GM18520 (cell line): ENCODE measurements around the gene FAM83G.

Experiments used
- ATAC-seq: cut with Tn5 transposase; IDR thresholded peaks from one replicate; pipeline ENCODE4 v1.9.1; 2021; ENCODE audit not compliant: unreplicated experiment

Gene FAM83G

DNA sequence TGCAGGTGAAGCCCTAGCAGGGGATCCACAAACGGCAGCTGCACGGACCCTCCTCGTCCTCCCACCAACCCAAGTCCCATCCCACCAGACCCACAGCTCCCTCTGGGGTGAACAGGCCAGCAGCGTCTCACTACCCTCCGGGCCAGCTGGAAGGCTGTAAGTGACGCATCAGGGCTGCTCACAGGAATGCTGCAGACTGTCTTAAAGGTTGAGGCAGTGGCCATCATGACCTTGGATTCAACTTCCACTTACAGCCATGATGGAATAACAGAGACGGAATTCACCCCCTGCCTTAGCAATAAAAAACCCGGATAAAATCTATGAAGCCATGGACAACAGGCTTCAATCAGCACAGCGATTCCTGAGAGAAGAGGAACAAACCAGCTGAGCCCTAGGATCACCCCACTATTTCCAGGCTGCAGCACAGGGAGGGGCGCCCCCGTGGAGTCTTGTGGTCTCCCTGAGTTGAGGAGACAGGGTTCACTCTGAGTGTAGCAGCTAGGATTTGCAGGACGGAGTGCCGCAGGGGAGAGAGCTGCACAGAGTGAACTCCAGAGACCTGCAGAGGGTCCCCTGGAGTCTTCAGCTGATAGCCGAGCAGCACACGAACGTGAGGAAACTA lies 10.5 kb downstream of the FAM83G start:
- no peak for ATAC-seq

DNA sequence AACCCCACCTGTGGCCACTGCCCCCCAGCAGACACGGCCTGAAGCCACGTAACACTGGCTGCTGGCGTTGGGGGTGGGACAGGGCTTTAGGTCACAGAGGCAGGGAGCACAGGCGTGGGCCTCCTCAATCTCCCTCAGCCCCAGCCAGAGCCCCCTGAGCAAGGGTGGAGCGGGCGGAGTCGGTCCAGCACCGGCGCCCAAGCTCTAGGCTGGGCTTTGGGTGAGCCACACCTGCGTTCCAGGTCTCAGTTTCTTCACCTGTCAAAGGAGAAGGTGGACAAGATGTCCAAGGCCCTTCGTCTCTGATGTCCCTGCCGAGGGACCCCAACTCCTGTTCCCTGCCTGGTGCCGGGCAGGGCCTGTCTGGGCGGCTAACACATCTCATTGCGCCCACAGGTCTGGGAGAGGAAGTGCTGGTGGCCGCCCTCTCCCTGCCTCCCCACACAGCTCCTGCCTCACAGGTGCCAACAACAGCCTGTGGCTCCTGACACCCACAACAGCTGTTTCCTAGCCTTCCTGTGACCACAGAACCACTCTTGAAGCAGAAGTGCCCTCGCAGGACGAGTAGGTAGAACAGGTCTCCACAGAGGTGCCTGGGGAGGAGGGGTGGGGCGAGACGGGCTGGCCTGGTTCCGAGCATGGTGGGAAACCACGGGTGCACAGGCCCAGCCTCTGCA lies 12.0 kb downstream of the FAM83G start:
- ATAC-seq = no peak

- no peak for ATAC-seq
Measured at GRCh38 chr17:18991531-18992315, 12.8 kb downstream of the FAM83G start.

- ATAC-seq = no peak
Measured at GRCh38 chr17:18990331-18990730, 14.2 kb downstream of the FAM83G start.

DNA sequence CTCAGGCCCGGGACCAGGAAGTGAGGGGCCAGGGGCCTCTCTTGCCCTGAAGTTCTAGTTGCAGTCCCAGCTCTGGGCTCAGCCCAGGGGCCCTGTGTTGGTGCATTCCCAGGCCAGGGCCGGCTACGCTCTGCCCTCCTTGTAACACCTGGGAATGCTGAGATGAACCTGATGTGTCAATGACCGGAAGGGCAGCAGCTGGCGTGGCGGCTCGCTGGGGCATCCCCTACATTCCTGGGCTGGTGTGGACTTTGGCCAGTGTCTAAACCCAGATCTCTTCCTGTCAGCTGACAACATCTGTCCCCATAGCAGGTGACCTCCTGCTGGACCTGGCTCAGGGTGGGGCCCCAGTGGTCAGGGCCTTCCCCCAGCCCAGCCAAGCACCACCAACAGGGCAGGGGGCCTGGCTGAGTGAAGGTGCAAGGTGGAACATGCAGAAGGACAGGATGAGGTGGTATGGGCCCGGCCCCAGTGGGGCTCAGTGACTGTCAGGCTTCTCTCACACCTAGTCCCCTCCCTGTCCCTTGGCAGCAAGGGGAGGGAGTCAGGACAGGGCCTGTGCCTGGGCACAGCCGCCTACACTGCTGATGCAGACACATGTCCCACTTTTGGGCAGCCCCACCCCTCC lies 15.9 kb downstream of the FAM83G start:
- no peak for ATAC-seq

DNA sequence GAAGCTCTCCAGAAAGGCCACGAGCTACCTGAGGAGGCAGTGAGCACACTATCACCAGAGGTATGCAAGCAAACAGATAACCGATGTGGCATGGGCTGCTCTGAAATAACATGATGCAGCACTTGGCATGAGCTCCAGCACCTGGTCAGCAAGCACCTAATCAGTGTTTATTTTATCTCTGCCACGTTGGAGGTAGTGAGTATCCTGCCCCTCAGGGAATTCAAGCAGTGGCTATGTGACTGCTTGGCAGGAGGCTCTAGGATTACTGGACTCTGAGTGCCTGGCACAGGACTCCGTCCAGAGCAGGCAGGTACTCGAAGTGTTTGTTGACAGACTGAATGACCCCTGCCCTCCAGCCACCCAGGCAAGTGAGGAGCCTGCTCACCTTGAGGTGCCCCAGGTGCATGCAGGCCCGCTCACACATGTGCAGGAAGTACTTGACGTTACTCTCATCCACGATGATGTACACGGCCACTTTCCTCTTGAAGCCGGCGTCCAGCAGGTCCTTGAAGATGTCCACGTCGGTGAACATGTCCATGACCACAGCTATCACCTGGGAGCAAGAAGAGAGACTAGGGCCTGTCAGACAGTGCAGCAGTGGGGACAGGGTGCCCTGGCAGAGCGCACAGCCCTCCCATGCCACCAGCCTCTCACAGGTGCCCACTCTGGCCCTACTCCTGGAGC lies 16.6 kb downstream of the FAM83G start:
- no peak for ATAC-seq

DNA sequence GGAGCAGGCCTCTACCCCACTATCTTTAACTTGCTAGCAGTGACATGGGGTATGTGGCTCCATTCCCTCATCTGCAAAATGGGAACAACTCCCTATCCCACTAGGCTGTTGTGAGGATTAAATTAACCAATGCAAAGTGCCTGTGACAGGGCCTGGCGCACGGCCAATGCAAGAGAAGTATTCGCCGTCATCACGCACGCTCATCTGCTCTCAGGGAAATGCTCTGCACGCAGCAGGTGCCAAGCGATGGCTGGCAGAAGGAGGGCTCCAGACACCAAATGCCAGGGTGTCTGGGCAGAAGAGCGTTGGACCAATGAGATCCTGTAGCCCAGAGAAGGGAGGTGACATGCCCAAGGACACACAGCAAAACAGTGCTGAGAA lies 17.3 kb downstream of the FAM83G start:
- no peak for ATAC-seq

GRCh38 chr17:18986541-18987229 lies 17.9 kb downstream of the FAM83G start:
- ATAC-seq = no peak

DNA sequence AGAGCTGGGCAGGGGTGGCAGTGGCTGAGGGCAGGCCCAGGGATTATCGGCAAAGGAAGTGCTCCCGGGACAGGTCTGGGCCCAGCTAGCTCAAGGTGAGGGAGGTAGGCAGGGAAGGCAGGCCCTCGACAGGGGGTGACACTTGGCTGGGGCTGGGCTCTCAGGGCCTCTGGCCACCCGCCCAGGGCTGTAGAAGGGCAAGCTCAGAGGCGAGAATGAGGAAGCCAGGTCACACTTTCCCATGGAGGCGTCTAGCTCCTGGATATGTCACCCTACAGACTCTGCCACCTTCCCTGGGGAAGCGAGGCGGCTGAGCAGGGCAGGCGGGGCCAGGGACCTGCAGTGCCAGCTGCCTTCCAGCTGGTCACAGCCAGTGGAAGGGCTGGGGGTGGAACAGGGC lies 19.1 kb downstream of the FAM83G start:
- ATAC-seq = no peak

GRCh38 chr17:18984273-18985114 lies 20.1 kb downstream of the FAM83G start:
- no peak for ATAC-seq

- ATAC-seq = no peak
Measured at GRCh38 chr17:18981642-18982424, 22.7 kb downstream of the FAM83G start.

DNA sequence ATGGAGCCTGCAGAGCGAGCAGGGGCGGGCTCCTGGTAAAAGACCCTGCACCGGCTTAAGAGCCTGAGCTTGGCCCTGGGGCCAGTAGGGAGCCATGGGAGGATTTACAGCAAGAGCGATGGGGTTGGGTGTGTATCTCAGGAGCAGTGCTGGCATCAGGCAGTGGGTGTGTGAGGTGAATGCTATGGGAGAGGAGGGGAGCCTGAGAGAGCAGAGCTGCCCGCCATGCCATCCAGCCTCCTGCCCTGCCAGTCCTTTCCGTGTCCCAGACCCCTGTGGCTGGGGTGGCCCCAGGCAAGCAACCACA lies 23.3 kb downstream of the FAM83G start:
- no peak for ATAC-seq

DNA sequence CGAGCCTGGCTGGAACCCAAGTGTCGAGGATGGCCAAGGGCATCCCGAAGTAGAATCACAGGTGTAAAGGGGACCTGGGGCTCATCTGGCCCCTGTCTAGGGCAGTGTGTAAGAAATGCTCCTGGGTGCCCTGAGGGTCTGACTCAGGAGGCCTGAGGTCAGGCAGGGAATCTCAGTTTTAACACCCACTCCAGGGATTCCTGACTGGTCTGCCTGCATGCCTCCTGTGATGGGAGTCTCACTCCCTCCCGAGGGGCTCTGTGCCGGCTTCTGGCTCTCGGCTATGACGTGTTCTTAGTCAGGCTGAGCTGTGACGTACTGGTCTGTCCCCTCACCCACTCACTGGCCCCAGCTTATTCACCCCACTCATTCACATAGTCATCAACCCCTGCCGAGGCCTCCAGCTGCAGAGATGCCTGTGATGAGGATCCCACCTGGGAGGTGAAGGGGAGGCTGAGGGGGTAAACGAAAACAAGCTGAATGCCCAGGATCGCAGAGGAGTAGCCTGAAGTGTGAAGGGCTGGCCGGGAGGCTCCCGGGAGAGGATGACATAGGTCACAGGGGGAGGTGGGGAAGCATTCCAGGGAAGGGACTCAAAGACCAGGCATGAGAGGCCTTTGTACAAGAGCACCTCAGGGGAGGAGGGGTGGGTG lies 23.8 kb downstream of the FAM83G start:
- no peak for ATAC-seq

GRCh38 chr17:18978655-18979054 lies 25.9 kb downstream of the FAM83G start:
- ATAC-seq = no peak

- ATAC-seq = no peak
Measured at GRCh38 chr17:18978050-18978449, 26.5 kb downstream of the FAM83G start.

GRCh38 chr17:18977646-18978045 lies 26.9 kb downstream of the FAM83G start:
- no peak for ATAC-seq

- no peak for ATAC-seq
Measured at GRCh38 chr17:18977021-18977420, 27.5 kb downstream of the FAM83G start.

- no peak for ATAC-seq
Measured at GRCh38 chr17:18976201-18976600, 28.4 kb downstream of the FAM83G start.

DNA sequence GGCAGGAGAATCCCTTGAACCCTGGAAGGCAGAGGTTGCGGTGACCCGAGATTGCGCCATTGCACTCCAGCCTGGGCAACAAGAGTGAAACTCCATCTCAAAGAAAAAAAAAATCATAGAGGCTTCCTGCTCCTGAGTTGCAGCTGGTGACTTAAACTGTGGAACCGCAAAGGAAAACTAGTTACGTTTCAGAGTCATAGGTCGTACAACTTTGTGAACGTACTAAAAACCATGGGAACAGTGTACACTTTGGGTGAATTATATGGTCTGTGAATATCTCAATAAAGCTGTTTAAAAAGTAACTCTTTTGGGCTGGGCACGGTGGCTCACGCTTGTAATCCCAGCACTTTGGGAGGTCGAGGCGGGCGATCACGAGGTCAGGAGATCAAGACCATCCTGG lies 29.0 kb downstream of the FAM83G start:
- no peak for ATAC-seq
